Panc1 (cell line): ENCODE results near the gene SCGB1C2. TPM values are rescaled to one million over a fixed set of nuclear protein-coding genes. Genes with fewer than 3 reads are reported as not detected.
"Not testable (repeated sequence)": the region's sequence is repeated elsewhere in the genome, so short reads cannot be mapped to it uniquely, and the experiment has no call there.

Source experiments
- ATAC-seq: fragments of 200-7000 bp; cut with Tn5 transposase; 2 replicates; pipeline ENCODE4 v1.9.1; 2020; ENCODE audit warnings: mild to moderate bottlenecking, moderate library complexity
- BruUV-seq: library from RNA; stranded (reverse); fragments of 400-500 nt; replicated peaks from 2 replicates; lab custom pipeline; 2021; lab: Mats Ljungman, UMichigan
- CTCF ChIA-PET: fragments of 300-600 bp; sonication (Branson Sonifier 250); formaldehyde crosslinking; loops from one replicate; lab custom pipeline; 2022; ENCODE audit warnings: antibody characterized with exemption; lab: Charles Lee
- POLR2A ChIA-PET: fragments of 300-600 bp; sonication (Branson Sonifier 250); formaldehyde crosslinking; loops from one replicate; lab custom pipeline; 2022; ENCODE audit warnings: antibody characterized with exemption; lab: Charles Lee
- DNase-seq: peaks from one replicate; pipeline ENCODE4 v3.0.0-alpha.2; 2010; ENCODE audit warnings: low read depth, low spot score
- H3K27ac ChIP-seq: 2 replicates; pipeline ENCODE4 v1.5.1; 2011; ENCODE audit warnings: mild to moderate bottlenecking, low read length, inconsistent platforms
- H3K27me3 ChIP-seq: fragments of 200-500 bp; sonication (Bioruptor generic); 2 replicates; pipeline ENCODE4 v1.6.0; 2014; ENCODE audit warnings: low read length, inconsistent platforms; ENCODE audit not compliant: control insufficient read depth, insufficient read depth
- H3K36me3 ChIP-seq: fragments of 200-500 bp; sonication (Bioruptor generic); 2 replicates; pipeline ENCODE4 v1.5.1; 2014; ENCODE audit warnings: inconsistent platforms, mild to moderate bottlenecking, low read length, moderate library complexity; ENCODE audit not compliant: control insufficient read depth, insufficient read depth
- H3K4me1 ChIP-seq: 2 replicates; pipeline ENCODE4 v1.5.1; 2011; ENCODE audit warnings: inconsistent platforms, mild to moderate bottlenecking, low read length, moderate library complexity; ENCODE audit not compliant: control insufficient read depth, insufficient read depth
- H3K4me3 ChIP-seq, 2 experiments: 2 replicates each; pipeline ENCODE4 v1.5.1; 2011 to 2012; ENCODE audit warnings: low read depth in 2 of 2, low read length in 2 of 2, mild to moderate bottlenecking in 2 of 2, inconsistent platforms in 1 of 2, moderate library complexity in 1 of 2
- H3K9me3 ChIP-seq: fragments of 200-500 bp; sonication (Bioruptor generic); 2 replicates; pipeline ENCODE4 v1.5.1; 2014; ENCODE audit warnings: low read depth, mild to moderate bottlenecking, inconsistent platforms, low read length, moderate library complexity; ENCODE audit not compliant: control insufficient read depth, insufficient read depth
- POLR2AphosphoS5 ChIP-seq: IDR thresholded peaks from 2 replicates; pipeline ENCODE4 v1.6.1; 2012; ENCODE audit warnings: mild to moderate bottlenecking, low read depth, low read length, moderate library complexity
- SIN3A ChIP-seq: IDR thresholded peaks from 2 replicates; pipeline ENCODE4 v1.6.1; 2012; ENCODE audit warnings: low read depth, mild to moderate bottlenecking, low read length, moderate library complexity, borderline replicate concordance; ENCODE audit not compliant: insufficient read depth
- TCF7L2 ChIP-seq: IDR thresholded peaks from 2 replicates; pipeline ENCODE4 v1.6.1; 2011; ENCODE audit warnings: mild to moderate bottlenecking, low read depth, low read length, inconsistent platforms
- in situ Hi-C: cut with HindIII; loops from 2 replicates; pipeline ENCODE4 v1.10.0; 2016; ENCODE audit warnings: low sequenced_read_pairs, low pct_unique_long_range_greater_than_20kb
- intact Hi-C: fragments of 100-400 bp; cut with micrococcal nuclease; formaldehyde crosslinking; loops from one replicate; pipeline ENCODE4 v1.10.0; 2022; ENCODE audit not compliant: unreplicated experiment
- total RNA-seq: library from RNA; stranded (reverse); gene quantifications from one replicate; pipeline ENCODE4 v1.2.1, GENCODE V29; 2021; ENCODE audit not compliant: unreplicated experiment
- TF ChIP-seq, protein P1 (sequence below), 2 experiments: IDR thresholded peaks; 2 replicates each; pipeline ENCODE4 v1.6.1; 2011 to 2012; ENCODE audit warnings: low read depth in 2 of 2, control low read depth in 1 of 2, low read length in 1 of 2, mild to moderate bottlenecking in 1 of 2, moderate library complexity in 1 of 2; ENCODE audit not compliant: insufficient read depth in 1 of 2
- TF ChIP-seq, protein P2 (sequence below): fragments of 450-650 bp; IDR thresholded peaks from 2 replicates; pipeline ENCODE4 v1.5.1; 2017; ENCODE audit warnings: mild to moderate bottlenecking

Gene SCGB1C2
- total RNA-seq, 1 experiment from 2014 or later: not detected

DNA sequence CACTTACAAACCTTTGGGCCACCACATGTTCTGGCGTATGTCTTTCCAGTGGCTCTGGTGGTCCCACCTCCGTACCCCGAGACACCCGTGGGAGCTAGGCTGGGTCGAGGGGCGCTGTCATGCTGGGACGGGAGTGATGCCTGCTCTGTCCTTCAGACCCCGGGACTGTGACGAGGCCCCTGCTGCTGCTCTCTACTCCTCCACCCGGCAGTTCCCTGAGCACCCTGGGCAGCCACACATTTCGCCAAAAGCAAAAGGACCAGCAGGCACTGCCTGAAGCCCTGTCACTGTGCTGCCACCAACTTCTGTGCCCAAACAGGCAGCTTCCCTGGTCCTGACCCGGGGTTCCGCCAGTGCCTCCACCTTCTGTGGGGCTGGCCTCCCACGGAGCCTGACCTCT, 28.6 kb downstream of the SCGB1C2 start:
- in situ Hi-C loops: no loop called here

DNA sequence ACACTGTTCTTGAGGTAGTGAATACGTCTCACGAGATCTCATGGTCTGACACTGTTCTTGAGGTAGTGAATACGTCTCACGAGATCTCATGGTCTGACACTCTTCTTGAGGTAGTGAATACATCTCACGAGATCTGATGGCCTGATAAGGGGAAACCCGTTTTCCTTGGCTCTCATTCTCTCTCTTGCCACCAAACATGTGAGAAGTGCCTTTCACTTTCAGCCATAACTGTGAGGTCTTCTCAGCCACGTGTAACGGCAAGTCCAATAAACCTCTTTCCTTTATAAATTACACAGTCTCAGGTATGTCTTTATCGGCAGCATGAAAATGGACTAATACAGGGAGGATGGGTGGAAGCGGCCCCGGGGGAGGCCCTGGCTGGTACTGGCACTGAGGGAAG, 31.2 kb downstream of the SCGB1C2 start:
- ATAC-seq, BruUV-seq, POLR2A ChIA-PET, H3K4me1 ChIP-seq, H3K27me3 ChIP-seq, H3K4me3 ChIP-seq, in situ Hi-C loops, DNase-seq, intact Hi-C loops, H3K36me3 ChIP-seq, H3K9me3 ChIP-seq, H3K27ac ChIP-seq, CTCF ChIA-PET: not testable (repeated sequence)

More for the DNA sequence above, 28.6 kb downstream of the SCGB1C2 start:
- TF ChIP-seq TCF7L2 (no peak), SIN3A (no peak), POLR2AphosphoS5 (no peak)
- TF ChIP-seq, protein P1, sequence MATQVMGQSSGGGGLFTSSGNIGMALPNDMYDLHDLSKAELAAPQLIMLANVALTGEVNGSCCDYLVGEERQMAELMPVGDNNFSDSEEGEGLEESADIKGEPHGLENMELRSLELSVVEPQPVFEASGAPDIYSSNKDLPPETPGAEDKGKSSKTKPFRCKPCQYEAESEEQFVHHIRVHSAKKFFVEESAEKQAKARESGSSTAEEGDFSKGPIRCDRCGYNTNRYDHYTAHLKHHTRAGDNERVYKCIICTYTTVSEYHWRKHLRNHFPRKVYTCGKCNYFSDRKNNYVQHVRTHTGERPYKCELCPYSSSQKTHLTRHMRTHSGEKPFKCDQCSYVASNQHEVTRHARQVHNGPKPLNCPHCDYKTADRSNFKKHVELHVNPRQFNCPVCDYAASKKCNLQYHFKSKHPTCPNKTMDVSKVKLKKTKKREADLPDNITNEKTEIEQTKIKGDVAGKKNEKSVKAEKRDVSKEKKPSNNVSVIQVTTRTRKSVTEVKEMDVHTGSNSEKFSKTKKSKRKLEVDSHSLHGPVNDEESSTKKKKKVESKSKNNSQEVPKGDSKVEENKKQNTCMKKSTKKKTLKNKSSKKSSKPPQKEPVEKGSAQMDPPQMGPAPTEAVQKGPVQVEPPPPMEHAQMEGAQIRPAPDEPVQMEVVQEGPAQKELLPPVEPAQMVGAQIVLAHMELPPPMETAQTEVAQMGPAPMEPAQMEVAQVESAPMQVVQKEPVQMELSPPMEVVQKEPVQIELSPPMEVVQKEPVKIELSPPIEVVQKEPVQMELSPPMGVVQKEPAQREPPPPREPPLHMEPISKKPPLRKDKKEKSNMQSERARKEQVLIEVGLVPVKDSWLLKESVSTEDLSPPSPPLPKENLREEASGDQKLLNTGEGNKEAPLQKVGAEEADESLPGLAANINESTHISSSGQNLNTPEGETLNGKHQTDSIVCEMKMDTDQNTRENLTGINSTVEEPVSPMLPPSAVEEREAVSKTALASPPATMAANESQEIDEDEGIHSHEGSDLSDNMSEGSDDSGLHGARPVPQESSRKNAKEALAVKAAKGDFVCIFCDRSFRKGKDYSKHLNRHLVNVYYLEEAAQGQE (IDR thresholded peaks at IDR 0.05; ENCODE audit: insufficient read depth in 1 of 2, low read depth in 2 of 2, low read length in 1 of 2): no peak
- TF ChIP-seq, protein P2, sequence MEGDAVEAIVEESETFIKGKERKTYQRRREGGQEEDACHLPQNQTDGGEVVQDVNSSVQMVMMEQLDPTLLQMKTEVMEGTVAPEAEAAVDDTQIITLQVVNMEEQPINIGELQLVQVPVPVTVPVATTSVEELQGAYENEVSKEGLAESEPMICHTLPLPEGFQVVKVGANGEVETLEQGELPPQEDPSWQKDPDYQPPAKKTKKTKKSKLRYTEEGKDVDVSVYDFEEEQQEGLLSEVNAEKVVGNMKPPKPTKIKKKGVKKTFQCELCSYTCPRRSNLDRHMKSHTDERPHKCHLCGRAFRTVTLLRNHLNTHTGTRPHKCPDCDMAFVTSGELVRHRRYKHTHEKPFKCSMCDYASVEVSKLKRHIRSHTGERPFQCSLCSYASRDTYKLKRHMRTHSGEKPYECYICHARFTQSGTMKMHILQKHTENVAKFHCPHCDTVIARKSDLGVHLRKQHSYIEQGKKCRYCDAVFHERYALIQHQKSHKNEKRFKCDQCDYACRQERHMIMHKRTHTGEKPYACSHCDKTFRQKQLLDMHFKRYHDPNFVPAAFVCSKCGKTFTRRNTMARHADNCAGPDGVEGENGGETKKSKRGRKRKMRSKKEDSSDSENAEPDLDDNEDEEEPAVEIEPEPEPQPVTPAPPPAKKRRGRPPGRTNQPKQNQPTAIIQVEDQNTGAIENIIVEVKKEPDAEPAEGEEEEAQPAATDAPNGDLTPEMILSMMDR: no peak
- BruUV-seq: no TSS peak
- no peaks in the 10 kb centered on the region for H3K4me1 ChIP-seq
- no peak overlapping the region for H3K4me3 ChIP-seq
- H3K27me3 ChIP-seq: no peaks in the 10 kb centered on the region
- H3K36me3 ChIP-seq: no peaks in the 10 kb centered on the region
- H3K27ac ChIP-seq: no peak overlapping the region
- no peak for ATAC-seq
- H3K9me3 ChIP-seq: no peaks in the 10 kb centered on the region
- DNase-seq: no peak
- CTCF ChIA-PET: no interaction called here
- POLR2A ChIA-PET: no interaction called here
- intact Hi-C loops: no loop called here

DNA sequence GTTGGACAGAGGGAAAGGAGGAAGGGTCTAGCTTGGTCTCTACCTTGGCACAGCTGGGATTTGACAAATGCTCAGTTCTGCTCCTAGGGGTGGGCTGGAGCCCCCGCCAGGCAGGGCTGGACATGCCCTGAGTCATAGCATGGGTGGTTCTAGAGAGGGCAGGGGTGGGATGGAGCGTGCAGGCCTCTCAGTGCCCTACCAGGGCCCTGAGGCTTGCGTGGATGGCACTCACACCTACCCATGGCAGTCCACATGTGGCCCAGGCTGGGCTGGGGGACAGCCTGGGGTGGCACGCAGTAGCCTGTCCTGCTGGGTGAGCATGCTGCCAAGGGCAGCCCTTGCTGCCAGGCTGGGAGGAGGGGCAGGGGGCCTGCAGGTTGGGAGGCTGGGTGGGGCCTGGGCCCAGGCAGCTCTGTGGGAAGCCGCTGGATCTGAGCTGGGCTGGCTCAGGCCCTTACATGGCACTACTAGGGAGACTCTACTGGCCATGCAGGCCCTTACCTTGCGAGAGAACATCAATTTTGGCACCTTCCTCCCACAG, 32.8 kb downstream of the SCGB1C2 start:
- ChIA-PET CTCF (no interaction called here), POLR2A (no interaction called here)
- H3K27me3 ChIP-seq: no peaks in the 10 kb centered on the region
- DNase-seq: no peak
- BruUV-seq: no TSS peak
- TF ChIP-seq POLR2AphosphoS5 (no peak), TCF7L2 (no peak), SIN3A (no peak)
- TF ChIP-seq, protein P1 (IDR thresholded peaks at IDR 0.05; ENCODE audit: insufficient read depth in 1 of 2, low read depth in 2 of 2, low read length in 1 of 2): no peak
- TF ChIP-seq, protein P2: no peak
- no peak overlapping the region for H3K4me3 ChIP-seq
- intact Hi-C loops (no loop called here), in situ Hi-C loops (no loop called here)
- H3K27ac ChIP-seq: no peak overlapping the region
- 0 out of 2 replicates have a peak, but pooled peaks have one; percentile 42 for ATAC-seq
- no peaks in the 10 kb centered on the region for H3K4me1 ChIP-seq
- H3K9me3 ChIP-seq: no peaks in the 10 kb centered on the region
- no peaks in the 10 kb centered on the region for H3K36me3 ChIP-seq
